Panc1 (cell line): Measurements from ENCODE around the gene JOSD2. TPM values are rescaled to one million over a fixed set of nuclear protein-coding genes. Genes with fewer than 3 reads are reported as not detected.
A peak's percentile ranks its signal among the peaks of the same experiment; 100 is the strongest.

Source experiments
- ATAC-seq: fragments of 200-7000 bp; cut with Tn5 transposase; 2 replicates; pipeline ENCODE4 v1.9.1; 2020; ENCODE audit warnings: mild to moderate bottlenecking, moderate library complexity
- BruUV-seq: library from RNA; stranded (reverse); fragments of 400-500 nt; replicated peaks from 2 replicates; lab custom pipeline; 2021; lab: Mats Ljungman, UMichigan
- CTCF ChIA-PET: fragments of 300-600 bp; sonication (Branson Sonifier 250); formaldehyde crosslinking; loops from one replicate; lab custom pipeline; 2022; ENCODE audit warnings: antibody characterized with exemption; lab: Charles Lee
- POLR2A ChIA-PET: fragments of 300-600 bp; sonication (Branson Sonifier 250); formaldehyde crosslinking; loops from one replicate; lab custom pipeline; 2022; ENCODE audit warnings: antibody characterized with exemption; lab: Charles Lee
- DNase-seq: peaks from one replicate; pipeline ENCODE4 v3.0.0-alpha.2; 2010; ENCODE audit warnings: low read depth, low spot score
- H3K27ac ChIP-seq: 2 replicates; pipeline ENCODE4 v1.5.1; 2011; ENCODE audit warnings: mild to moderate bottlenecking, low read length, inconsistent platforms
- H3K27me3 ChIP-seq: fragments of 200-500 bp; sonication (Bioruptor generic); 2 replicates; pipeline ENCODE4 v1.6.0; 2014; ENCODE audit warnings: low read length, inconsistent platforms; ENCODE audit not compliant: control insufficient read depth, insufficient read depth
- H3K36me3 ChIP-seq: fragments of 200-500 bp; sonication (Bioruptor generic); 2 replicates; pipeline ENCODE4 v1.5.1; 2014; ENCODE audit warnings: inconsistent platforms, mild to moderate bottlenecking, low read length, moderate library complexity; ENCODE audit not compliant: control insufficient read depth, insufficient read depth
- H3K4me1 ChIP-seq: 2 replicates; pipeline ENCODE4 v1.5.1; 2011; ENCODE audit warnings: inconsistent platforms, mild to moderate bottlenecking, low read length, moderate library complexity; ENCODE audit not compliant: control insufficient read depth, insufficient read depth
- H3K4me3 ChIP-seq, 2 experiments: 2 replicates each; pipeline ENCODE4 v1.5.1; 2011 to 2012; ENCODE audit warnings: low read depth in 2 of 2, low read length in 2 of 2, mild to moderate bottlenecking in 2 of 2, inconsistent platforms in 1 of 2, moderate library complexity in 1 of 2
- H3K9me3 ChIP-seq: fragments of 200-500 bp; sonication (Bioruptor generic); 2 replicates; pipeline ENCODE4 v1.5.1; 2014; ENCODE audit warnings: low read depth, mild to moderate bottlenecking, inconsistent platforms, low read length, moderate library complexity; ENCODE audit not compliant: control insufficient read depth, insufficient read depth
- CTCF ChIP-seq: fragments of 450-650 bp; IDR thresholded peaks from 2 replicates; pipeline ENCODE4 v1.5.1; 2017; ENCODE audit warnings: mild to moderate bottlenecking
- POLR2AphosphoS5 ChIP-seq: IDR thresholded peaks from 2 replicates; pipeline ENCODE4 v1.6.1; 2012; ENCODE audit warnings: mild to moderate bottlenecking, low read depth, low read length, moderate library complexity
- SIN3A ChIP-seq: IDR thresholded peaks from 2 replicates; pipeline ENCODE4 v1.6.1; 2012; ENCODE audit warnings: low read depth, mild to moderate bottlenecking, low read length, moderate library complexity, borderline replicate concordance; ENCODE audit not compliant: insufficient read depth
- TCF7L2 ChIP-seq: IDR thresholded peaks from 2 replicates; pipeline ENCODE4 v1.6.1; 2011; ENCODE audit warnings: mild to moderate bottlenecking, low read depth, low read length, inconsistent platforms
- in situ Hi-C: cut with HindIII; loops from 2 replicates; pipeline ENCODE4 v1.10.0; 2016; ENCODE audit warnings: low sequenced_read_pairs, low pct_unique_long_range_greater_than_20kb
- intact Hi-C: fragments of 100-400 bp; cut with micrococcal nuclease; formaldehyde crosslinking; loops from one replicate; pipeline ENCODE4 v1.10.0; 2022; ENCODE audit not compliant: unreplicated experiment
- total RNA-seq: library from RNA; stranded (reverse); gene quantifications from one replicate; pipeline ENCODE4 v1.2.1, GENCODE V29; 2021; ENCODE audit not compliant: unreplicated experiment
- TF ChIP-seq, protein P1 (sequence below), 2 experiments: IDR thresholded peaks; 2 replicates each; pipeline ENCODE4 v1.6.1; 2011 to 2012; ENCODE audit warnings: low read depth in 2 of 2, control low read depth in 1 of 2, low read length in 1 of 2, mild to moderate bottlenecking in 1 of 2, moderate library complexity in 1 of 2; ENCODE audit not compliant: insufficient read depth in 1 of 2

The JOSD2 gene
- total RNA-seq, 1 experiment from 2014 or later, result 51.8 TPM

- no peaks in the 10 kb centered on the region for H3K27me3 ChIP-seq
- ATAC-seq, result no peak
- CTCF ChIA-PET, result no interaction called here
- no peak overlapping the region for H3K27ac ChIP-seq
- POLR2A ChIA-PET, result no interaction called here
- intact Hi-C loops, result no loop called here
- H3K9me3 ChIP-seq, result no peaks in the 10 kb centered on the region; the same call in 1 of the 2 replicates
- TSS peak; percentile 82 for BruUV-seq
- H3K4me3 ChIP-seq, result no peak overlapping the region
- H3K36me3 ChIP-seq, result no peaks in the 10 kb centered on the region
- H3K4me1 ChIP-seq, result no peaks in the 10 kb centered on the region
- TF ChIP-seq CTCF (no peak), POLR2AphosphoS5 (no peak), TCF7L2 (no peak)
- in situ Hi-C loops, result no loop called here
- DNase-seq, result no peak
These were observed 28.1 kb downstream of the JOSD2 start for GRCh38 chr19:50482916-50483315.

DNA sequence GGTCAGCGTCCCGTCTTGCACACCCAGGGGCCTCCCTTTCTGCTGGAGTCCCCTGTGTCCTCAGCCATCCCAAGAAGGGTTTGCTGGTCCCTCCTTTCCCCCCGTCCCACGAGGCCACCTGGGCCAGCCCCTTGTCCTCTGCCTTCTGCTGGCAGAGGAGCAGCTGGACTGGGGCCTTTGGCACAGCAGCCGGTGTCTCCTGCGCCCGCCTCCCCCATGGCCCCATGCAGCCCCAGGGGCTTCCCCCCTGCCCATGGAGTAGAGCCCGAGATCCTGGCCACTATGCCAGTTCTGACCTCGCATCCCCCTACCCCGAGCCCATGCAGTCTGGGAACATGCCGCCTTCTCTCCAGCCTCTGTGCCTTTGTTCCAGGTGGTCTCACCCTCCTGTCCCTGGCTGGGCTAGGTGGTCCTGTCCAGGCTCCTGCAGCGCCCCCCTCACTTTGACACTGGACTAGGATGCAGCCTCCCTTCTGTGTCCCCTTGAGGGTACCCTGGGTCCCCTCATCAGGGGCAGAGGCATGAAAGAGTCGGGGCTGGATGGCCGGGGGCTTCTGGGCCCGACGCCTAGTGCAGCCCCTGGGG, 28.6 kb downstream of the JOSD2 start:
- DNase-seq (no peak), ATAC-seq (no peak)
- H3K27me3 ChIP-seq, result no peaks in the 10 kb centered on the region
- H3K9me3 ChIP-seq, result no peaks in the 10 kb centered on the region; the same call in 1 of the 2 replicates
- TF ChIP-seq, protein P1, sequence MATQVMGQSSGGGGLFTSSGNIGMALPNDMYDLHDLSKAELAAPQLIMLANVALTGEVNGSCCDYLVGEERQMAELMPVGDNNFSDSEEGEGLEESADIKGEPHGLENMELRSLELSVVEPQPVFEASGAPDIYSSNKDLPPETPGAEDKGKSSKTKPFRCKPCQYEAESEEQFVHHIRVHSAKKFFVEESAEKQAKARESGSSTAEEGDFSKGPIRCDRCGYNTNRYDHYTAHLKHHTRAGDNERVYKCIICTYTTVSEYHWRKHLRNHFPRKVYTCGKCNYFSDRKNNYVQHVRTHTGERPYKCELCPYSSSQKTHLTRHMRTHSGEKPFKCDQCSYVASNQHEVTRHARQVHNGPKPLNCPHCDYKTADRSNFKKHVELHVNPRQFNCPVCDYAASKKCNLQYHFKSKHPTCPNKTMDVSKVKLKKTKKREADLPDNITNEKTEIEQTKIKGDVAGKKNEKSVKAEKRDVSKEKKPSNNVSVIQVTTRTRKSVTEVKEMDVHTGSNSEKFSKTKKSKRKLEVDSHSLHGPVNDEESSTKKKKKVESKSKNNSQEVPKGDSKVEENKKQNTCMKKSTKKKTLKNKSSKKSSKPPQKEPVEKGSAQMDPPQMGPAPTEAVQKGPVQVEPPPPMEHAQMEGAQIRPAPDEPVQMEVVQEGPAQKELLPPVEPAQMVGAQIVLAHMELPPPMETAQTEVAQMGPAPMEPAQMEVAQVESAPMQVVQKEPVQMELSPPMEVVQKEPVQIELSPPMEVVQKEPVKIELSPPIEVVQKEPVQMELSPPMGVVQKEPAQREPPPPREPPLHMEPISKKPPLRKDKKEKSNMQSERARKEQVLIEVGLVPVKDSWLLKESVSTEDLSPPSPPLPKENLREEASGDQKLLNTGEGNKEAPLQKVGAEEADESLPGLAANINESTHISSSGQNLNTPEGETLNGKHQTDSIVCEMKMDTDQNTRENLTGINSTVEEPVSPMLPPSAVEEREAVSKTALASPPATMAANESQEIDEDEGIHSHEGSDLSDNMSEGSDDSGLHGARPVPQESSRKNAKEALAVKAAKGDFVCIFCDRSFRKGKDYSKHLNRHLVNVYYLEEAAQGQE (IDR thresholded peaks at IDR 0.05; ENCODE audit: insufficient read depth in 1 of 2, low read depth in 2 of 2, low read length in 1 of 2), result no peak
- TF ChIP-seq TCF7L2 (no peak), SIN3A (no peak), POLR2AphosphoS5 (no peak), CTCF (no peak)
- H3K36me3 ChIP-seq, result no peaks in the 10 kb centered on the region
- H3K4me3 ChIP-seq, result no peak overlapping the region
- ChIA-PET POLR2A (no interaction called here), CTCF (no interaction called here)
- no peaks in the 10 kb centered on the region for H3K4me1 ChIP-seq
- intact Hi-C loops (no loop called here), in situ Hi-C loops (no loop called here)
- H3K27ac ChIP-seq, result no peak overlapping the region
- BruUV-seq, result no TSS peak
